WTC11 (cell line): ENCODE data around the gene SND1. TPM values are rescaled to one million over a fixed set of nuclear protein-coding genes. Genes with fewer than 3 reads are reported as not detected.

ENCODE experiments used
- ATAC-seq: fragments of 200-7000 bp; cut with Tn5 transposase; 2 replicates; pipeline ENCODE4 v1.10.0; 2021; ENCODE audit warnings: mild to moderate bottlenecking, moderate library complexity
- CTCF ChIA-PET: fragments of 300-600 bp; sonication (Branson Sonifier 250); formaldehyde crosslinking; loops from one replicate; lab custom pipeline; 2021; ENCODE audit warnings: antibody characterized with exemption; lab: Charles Lee
- POLR2A ChIA-PET: fragments of 350-600 bp; sonication (Branson Sonifier 250); formaldehyde crosslinking; loops from one replicate; lab custom pipeline; 2021; ENCODE audit warnings: antibody characterized with exemption; lab: Charles Lee
- DNase-seq: peaks from one replicate; pipeline ENCODE4 v3.0.0; 2021; ENCODE audit warnings: low spot score
- H3K27ac Mint-ChIP-seq: 2 replicates; pipeline ENCODE4 v1.8.0; 2021; ENCODE audit warnings: mixed read lengths
- H3K27me3 Mint-ChIP-seq: 2 replicates; pipeline ENCODE4 v1.8.0; 2021; ENCODE audit warnings: low read depth, mild to moderate bottlenecking, moderate library complexity, mixed read lengths
- H3K36me3 Mint-ChIP-seq: 2 replicates; pipeline ENCODE4 v1.8.0; 2021; ENCODE audit warnings: mixed read lengths
- H3K4me1 Mint-ChIP-seq: 2 replicates; pipeline ENCODE4 v1.8.0; 2022; ENCODE audit warnings: mixed read lengths
- H3K4me3 Mint-ChIP-seq: 2 replicates; pipeline ENCODE4 v1.8.0; 2021; ENCODE audit warnings: mild to moderate bottlenecking, moderate library complexity, mixed read lengths
- H3K9me3 Mint-ChIP-seq: 2 replicates; pipeline ENCODE4 v1.8.0; 2021; ENCODE audit warnings: mixed read lengths
- AFF4 ChIP-seq: sonication (generic); formaldehyde crosslinking; IDR thresholded peaks from 2 replicates; pipeline ENCODE4 v1.8.1; 2023; ENCODE audit warnings: mild to moderate bottlenecking, missing genetic modification reagents, borderline replicate concordance
- AR ChIP-seq: fragments of 250-450 bp; sonication (Bioruptor Pico); IDR thresholded peaks from 2 replicates; pipeline ENCODE4 v1.9.0; 2021; ENCODE audit warnings: mild to moderate bottlenecking
- CDX4 ChIP-seq: fragments of 250-450 bp; sonication (Bioruptor Pico); IDR thresholded peaks from 2 replicates; pipeline ENCODE4 v1.9.0; 2021; ENCODE audit warnings: moderate library complexity, mild to moderate bottlenecking, inconsistent platforms, borderline replicate concordance
- ELF4 ChIP-seq: sonication (generic); formaldehyde crosslinking; IDR thresholded peaks from 2 replicates; pipeline ENCODE4 v1.8.1; 2022; ENCODE audit warnings: low read depth, mild to moderate bottlenecking, moderate library complexity, missing genetic modification reagents
- HMGA2 ChIP-seq: fragments of 250-450 bp; sonication (Bioruptor Pico); IDR thresholded peaks from 2 replicates; pipeline ENCODE4 v1.4.0; 2021; ENCODE audit warnings: mild to moderate bottlenecking, moderate library complexity
- JUN ChIP-seq: sonication (generic); formaldehyde crosslinking; IDR thresholded peaks from 2 replicates; pipeline ENCODE4 v1.8.0; 2023; ENCODE audit warnings: mild to moderate bottlenecking, missing genetic modification reagents
- MXD4 ChIP-seq: fragments of 250-450 bp; sonication (Bioruptor Pico); IDR thresholded peaks from 2 replicates; pipeline ENCODE4 v1.8.0; 2021; ENCODE audit warnings: mild to moderate bottlenecking, moderate library complexity, borderline replicate concordance
- RORB ChIP-seq: fragments of 250-450 bp; sonication (Bioruptor Pico); IDR thresholded peaks from 2 replicates; pipeline ENCODE4 v1.9.0; 2021; ENCODE audit warnings: mild to moderate bottlenecking
- TCF7 ChIP-seq: sonication (generic); formaldehyde crosslinking; IDR thresholded peaks from 2 replicates; pipeline ENCODE4 v1.8.0; 2022; ENCODE audit warnings: mild to moderate bottlenecking, low read depth, missing genetic modification reagents, moderate library complexity
- ZNF317 ChIP-seq: sonication (generic); formaldehyde crosslinking; IDR thresholded peaks from 2 replicates; pipeline ENCODE4 v1.8.1; 2023; ENCODE audit warnings: low read depth, mild to moderate bottlenecking, moderate library complexity, missing genetic modification reagents, borderline replicate concordance
- ZNF416 ChIP-seq: fragments of 250-450 bp; sonication (Bioruptor Pico); IDR thresholded peaks from 2 replicates; pipeline ENCODE4 v1.9.0; 2021; ENCODE audit warnings: mild to moderate bottlenecking, inconsistent platforms
- total RNA-seq: library from RNA; stranded (reverse); gene quantifications from 3 replicates; pipeline ENCODE4 v1.2.3, GENCODE V29; 2021
- TF ChIP-seq, protein P1 (sequence below): sonication (generic); formaldehyde crosslinking; IDR thresholded peaks from 2 replicates; pipeline ENCODE4 v1.8.0; 2023; ENCODE audit warnings: missing genetic modification reagents, mild to moderate bottlenecking, borderline replicate concordance
- TF ChIP-seq, protein P2 (sequence below): sonication (generic); formaldehyde crosslinking; IDR thresholded peaks from 2 replicates; pipeline ENCODE4 v1.8.1; 2023; ENCODE audit warnings: mild to moderate bottlenecking, missing genetic modification reagents, moderate library complexity
- TF ChIP-seq, protein P3 (sequence below): sonication (generic); formaldehyde crosslinking; IDR thresholded peaks from 2 replicates; pipeline ENCODE4 v1.8.0; 2022; ENCODE audit warnings: missing genetic modification reagents
- TF ChIP-seq, protein P4 (sequence below): sonication (generic); formaldehyde crosslinking; IDR thresholded peaks from 2 replicates; pipeline ENCODE4 v1.8.1; 2022; ENCODE audit warnings: mild to moderate bottlenecking, moderate library complexity, missing genetic modification reagents

Gene SND1
- total RNA-seq, 1 experiment from 2014 or later, result 261 TPM

DNA sequence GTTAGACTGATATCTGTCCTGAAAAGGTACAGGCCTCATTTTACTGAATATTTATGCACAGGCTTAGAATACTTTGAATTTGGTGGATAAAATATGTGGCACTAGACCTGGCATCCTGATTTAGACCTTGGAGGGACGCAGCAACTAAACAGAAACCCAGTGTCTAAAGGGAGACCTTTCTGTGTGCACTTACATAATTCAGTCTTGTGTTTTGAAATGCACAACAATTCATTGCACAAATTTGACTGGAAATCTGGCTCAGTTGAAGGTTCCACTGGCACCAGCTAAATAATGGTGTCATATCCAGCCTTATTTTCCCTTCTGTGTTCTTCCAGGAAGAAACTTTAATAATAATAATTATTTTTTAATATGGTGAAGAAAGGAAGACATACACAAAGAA is 142.1 kb downstream of the SND1 start (continued):
- TF ChIP-seq AR (CRISPR knock-in tag), result no peak
- TF ChIP-seq ZNF416 (CRISPR knock-in tag), result no peak
- TF ChIP-seq ELF4 (CRISPR knock-in tag), result no peak
- no peak for TF ChIP-seq CDX4 (CRISPR knock-in tag)
- TF ChIP-seq, protein P1, sequence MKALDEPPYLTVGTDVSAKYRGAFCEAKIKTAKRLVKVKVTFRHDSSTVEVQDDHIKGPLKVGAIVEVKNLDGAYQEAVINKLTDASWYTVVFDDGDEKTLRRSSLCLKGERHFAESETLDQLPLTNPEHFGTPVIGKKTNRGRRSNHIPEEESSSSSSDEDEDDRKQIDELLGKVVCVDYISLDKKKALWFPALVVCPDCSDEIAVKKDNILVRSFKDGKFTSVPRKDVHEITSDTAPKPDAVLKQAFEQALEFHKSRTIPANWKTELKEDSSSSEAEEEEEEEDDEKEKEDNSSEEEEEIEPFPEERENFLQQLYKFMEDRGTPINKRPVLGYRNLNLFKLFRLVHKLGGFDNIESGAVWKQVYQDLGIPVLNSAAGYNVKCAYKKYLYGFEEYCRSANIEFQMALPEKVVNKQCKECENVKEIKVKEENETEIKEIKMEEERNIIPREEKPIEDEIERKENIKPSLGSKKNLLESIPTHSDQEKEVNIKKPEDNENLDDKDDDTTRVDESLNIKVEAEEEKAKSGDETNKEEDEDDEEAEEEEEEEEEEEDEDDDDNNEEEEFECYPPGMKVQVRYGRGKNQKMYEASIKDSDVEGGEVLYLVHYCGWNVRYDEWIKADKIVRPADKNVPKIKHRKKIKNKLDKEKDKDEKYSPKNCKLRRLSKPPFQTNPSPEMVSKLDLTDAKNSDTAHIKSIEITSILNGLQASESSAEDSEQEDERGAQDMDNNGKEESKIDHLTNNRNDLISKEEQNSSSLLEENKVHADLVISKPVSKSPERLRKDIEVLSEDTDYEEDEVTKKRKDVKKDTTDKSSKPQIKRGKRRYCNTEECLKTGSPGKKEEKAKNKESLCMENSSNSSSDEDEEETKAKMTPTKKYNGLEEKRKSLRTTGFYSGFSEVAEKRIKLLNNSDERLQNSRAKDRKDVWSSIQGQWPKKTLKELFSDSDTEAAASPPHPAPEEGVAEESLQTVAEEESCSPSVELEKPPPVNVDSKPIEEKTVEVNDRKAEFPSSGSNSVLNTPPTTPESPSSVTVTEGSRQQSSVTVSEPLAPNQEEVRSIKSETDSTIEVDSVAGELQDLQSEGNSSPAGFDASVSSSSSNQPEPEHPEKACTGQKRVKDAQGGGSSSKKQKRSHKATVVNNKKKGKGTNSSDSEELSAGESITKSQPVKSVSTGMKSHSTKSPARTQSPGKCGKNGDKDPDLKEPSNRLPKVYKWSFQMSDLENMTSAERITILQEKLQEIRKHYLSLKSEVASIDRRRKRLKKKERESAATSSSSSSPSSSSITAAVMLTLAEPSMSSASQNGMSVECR, result no peak

- DNase-seq (no peak), ATAC-seq (no peak)
- ChIA-PET CTCF (interaction anchor here (0.6 kb wide), 1 partner anchor 127 kb away, joined by 5 read pairs; no protein-coding TSS in a partner anchor), POLR2A (no interaction called here)
- no peak overlapping the region for H3K4me3 Mint-ChIP-seq
- H3K9me3 Mint-ChIP-seq, result no peaks in the 10 kb centered on the region
- peak overlapping the region; percentile 50 for H3K27ac Mint-ChIP-seq
- no peaks in the 10 kb centered on the region for H3K36me3 Mint-ChIP-seq
- H3K27me3 Mint-ChIP-seq, result no peaks in the 10 kb centered on the region
- H3K4me1 Mint-ChIP-seq, result peaks cover 49% of the 10 kb centered on the region
- TF ChIP-seq, protein P2, sequence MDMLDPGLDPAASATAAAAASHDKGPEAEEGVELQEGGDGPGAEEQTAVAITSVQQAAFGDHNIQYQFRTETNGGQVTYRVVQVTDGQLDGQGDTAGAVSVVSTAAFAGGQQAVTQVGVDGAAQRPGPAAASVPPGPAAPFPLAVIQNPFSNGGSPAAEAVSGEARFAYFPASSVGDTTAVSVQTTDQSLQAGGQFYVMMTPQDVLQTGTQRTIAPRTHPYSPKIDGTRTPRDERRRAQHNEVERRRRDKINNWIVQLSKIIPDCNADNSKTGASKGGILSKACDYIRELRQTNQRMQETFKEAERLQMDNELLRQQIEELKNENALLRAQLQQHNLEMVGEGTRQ, result no peak
- TF ChIP-seq HMGA2 (CRISPR knock-in tag), result no peak
- no peak for TF ChIP-seq TCF7 (CRISPR knock-in tag)
- TF ChIP-seq AFF4, result no peak
- TF ChIP-seq CDX4 (CRISPR knock-in tag), result no peak
- TF ChIP-seq, protein P3, sequence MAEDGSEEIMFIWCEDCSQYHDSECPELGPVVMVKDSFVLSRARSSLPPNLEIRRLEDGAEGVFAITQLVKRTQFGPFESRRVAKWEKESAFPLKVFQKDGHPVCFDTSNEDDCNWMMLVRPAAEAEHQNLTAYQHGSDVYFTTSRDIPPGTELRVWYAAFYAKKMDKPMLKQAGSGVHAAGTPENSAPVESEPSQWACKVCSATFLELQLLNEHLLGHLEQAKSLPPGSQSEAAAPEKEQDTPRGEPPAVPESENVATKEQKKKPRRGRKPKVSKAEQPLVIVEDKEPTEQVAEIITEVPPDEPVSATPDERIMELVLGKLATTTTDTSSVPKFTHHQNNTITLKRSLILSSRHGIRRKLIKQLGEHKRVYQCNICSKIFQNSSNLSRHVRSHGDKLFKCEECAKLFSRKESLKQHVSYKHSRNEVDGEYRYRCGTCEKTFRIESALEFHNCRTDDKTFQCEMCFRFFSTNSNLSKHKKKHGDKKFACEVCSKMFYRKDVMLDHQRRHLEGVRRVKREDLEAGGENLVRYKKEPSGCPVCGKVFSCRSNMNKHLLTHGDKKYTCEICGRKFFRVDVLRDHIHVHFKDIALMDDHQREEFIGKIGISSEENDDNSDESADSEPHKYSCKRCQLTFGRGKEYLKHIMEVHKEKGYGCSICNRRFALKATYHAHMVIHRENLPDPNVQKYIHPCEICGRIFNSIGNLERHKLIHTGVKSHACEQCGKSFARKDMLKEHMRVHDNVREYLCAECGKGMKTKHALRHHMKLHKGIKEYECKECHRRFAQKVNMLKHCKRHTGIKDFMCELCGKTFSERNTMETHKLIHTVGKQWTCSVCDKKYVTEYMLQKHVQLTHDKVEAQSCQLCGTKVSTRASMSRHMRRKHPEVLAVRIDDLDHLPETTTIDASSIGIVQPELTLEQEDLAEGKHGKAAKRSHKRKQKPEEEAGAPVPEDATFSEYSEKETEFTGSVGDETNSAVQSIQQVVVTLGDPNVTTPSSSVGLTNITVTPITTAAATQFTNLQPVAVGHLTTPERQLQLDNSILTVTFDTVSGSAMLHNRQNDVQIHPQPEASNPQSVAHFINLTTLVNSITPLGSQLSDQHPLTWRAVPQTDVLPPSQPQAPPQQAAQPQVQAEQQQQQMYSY (CRISPR knock-in tag), result no peak
- no peak for TF ChIP-seq RORB (CRISPR knock-in tag)
- TF ChIP-seq MXD4 (CRISPR knock-in tag), result no peak
- no peak for TF ChIP-seq ZNF317 (CRISPR knock-in tag)
- TF ChIP-seq JUN (CRISPR knock-in tag), result no peak
- TF ChIP-seq, protein P4, sequence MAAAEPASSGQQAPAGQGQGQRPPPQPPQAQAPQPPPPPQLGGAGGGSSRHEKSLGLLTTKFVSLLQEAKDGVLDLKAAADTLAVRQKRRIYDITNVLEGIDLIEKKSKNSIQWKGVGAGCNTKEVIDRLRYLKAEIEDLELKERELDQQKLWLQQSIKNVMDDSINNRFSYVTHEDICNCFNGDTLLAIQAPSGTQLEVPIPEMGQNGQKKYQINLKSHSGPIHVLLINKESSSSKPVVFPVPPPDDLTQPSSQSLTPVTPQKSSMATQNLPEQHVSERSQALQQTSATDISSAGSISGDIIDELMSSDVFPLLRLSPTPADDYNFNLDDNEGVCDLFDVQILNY (CRISPR knock-in tag), result no peak
These were observed 142.6 kb downstream of the SND1 start for GRCh38 chr7:127794551-127794950.
